ENCODE results near the gene ABCC1.

Gene ABCC1

DNA sequence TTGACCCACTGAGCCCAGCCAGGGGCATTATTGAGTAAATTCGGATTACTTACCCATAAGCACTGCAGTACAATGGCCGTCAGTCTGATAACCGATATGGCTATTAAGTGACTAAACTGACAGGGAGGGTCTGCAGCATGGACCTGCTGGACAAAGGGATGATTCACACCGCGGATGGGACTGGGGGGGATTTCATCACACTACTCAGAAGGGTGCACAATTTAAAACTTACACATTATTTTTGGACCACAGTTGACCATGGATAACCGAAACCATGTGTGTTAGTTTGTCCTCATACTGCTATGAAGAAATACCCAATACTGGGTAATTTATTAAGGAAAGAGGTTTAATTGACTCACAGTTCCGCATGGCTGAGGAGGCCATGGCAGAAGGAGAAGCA lies 167.4 kb downstream of the ABCC1 start:
- no peak overlapping the region for H3K27ac ChIP-seq (ENCODE audit: extremely low read depth, low read depth, low read length)
- no peak overlapping the region for H3K4me3 ChIP-seq (ENCODE audit: low read depth, low read length)
- H3K9me3 ChIP-seq (ENCODE audit: control insufficient read depth, insufficient read depth, low read depth, low read length) = no peaks in the 10 kb centered on the region
- no peaks in the 10 kb centered on the region for H3K4me1 ChIP-seq (ENCODE audit: control insufficient read depth, insufficient read depth, low read length)
- TF ChIP-seq ZNF785 (tag by site-specific recombination; IDR thresholded peaks at IDR 0.05) (no peak), ZNF692 (tag by site-specific recombination; IDR thresholded peaks at IDR 0.05) (no peak), ZEB2 (tag by site-specific recombination; IDR thresholded peaks at IDR 0.05) (no peak), ZNF366 (tag by site-specific recombination; conservative IDR thresholded peaks at IDR 0.05) (no peak), ZNF473 (tag by site-specific recombination; IDR thresholded peaks at IDR 0.05) (no peak), ZSCAN23 (tag by site-specific recombination; IDR thresholded peaks at IDR 0.05) (no peak), ZNF138 (tag by site-specific recombination; IDR thresholded peaks at IDR 0.05; ENCODE audit: borderline replicate concordance) (no peak), ZNF521 (tag by site-specific recombination; IDR thresholded peaks at IDR 0.05) (no peak), ZSCAN16 (tag by site-specific recombination; IDR thresholded peaks at IDR 0.05) (no peak), ZNF529 (tag by site-specific recombination; IDR thresholded peaks at IDR 0.05; ENCODE audit: insufficient replicate concordance) (no peak), ZNF112 (tag by site-specific recombination; IDR thresholded peaks at IDR 0.05) (no peak), ZNF324 (tag by site-specific recombination; IDR thresholded peaks at IDR 0.05) (no peak), ZNF677 (tag by site-specific recombination; IDR thresholded peaks at IDR 0.05) (no peak), ZNF623 (tag by site-specific recombination; IDR thresholded peaks at IDR 0.05) (no peak)
- peaks cover 4 to 77% of the 10 kb centered on the region in 2 experiments; a peak in 2 of 3 replicates for H3K36me3 ChIP-seq (ENCODE audit: control insufficient read depth in 2 of 2, insufficient read depth in 1 of 2, low read length in 2 of 2)
- ChIA-PET CTCF (no interaction called here), POLR2A (no interaction called here)

GRCh38 chr16:16118337-16118736 lies 168.9 kb downstream of the ABCC1 start:
- Histone ChIP-seq H3K9me3 (ENCODE audit: control insufficient read depth, insufficient read depth, low read depth, low read length) (no peaks in the 10 kb centered on the region), H3K4me1 (ENCODE audit: control insufficient read depth, insufficient read depth, low read length) (no peaks in the 10 kb centered on the region), H3K4me3 (ENCODE audit: low read depth, low read length) (no peak overlapping the region), H3K27ac (ENCODE audit: extremely low read depth, low read depth, low read length) (no peak overlapping the region), H3K36me3 (ENCODE audit: control insufficient read depth in 2 of 2, insufficient read depth in 1 of 2, low read length in 2 of 2) (peaks cover 10 to 75% of the 10 kb centered on the region in 2 experiments; a peak in 2 of 3 replicates)
- ChIA-PET POLR2A (interaction anchor here (0.6 kb wide), 1 partner anchor 184 kb away, joined by 3 read pairs; no protein-coding TSS in a partner anchor), CTCF (interaction anchor here (0.7 kb wide), 1 partner anchor 335 kb away, joined by 3 read pairs; no protein-coding TSS in a partner anchor)
- TF ChIP-seq ZSCAN4 (tag by site-specific recombination; IDR thresholded peaks at IDR 0.05) (no peak), SETDB1 (IDR thresholded peaks at IDR 0.05; ENCODE audit: insufficient read length, low read length) (peak; percentile 59)

DNA sequence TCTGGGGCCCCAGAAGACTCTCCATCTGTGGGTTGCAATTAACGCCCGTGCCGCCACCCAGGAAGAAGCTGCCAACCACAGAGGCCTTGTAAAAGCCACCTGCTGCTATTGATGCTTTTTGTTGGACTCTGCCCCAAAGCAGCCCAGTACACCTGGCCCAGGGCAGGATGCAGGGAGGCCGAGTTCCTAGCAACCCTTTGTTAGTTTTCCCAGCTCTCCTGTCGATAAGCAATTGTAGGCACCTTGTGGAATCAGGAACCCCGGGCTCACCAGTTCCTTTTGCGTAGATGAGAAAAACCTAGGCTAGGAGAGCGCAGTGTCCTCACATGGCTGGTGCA lies 170.6 kb downstream of the ABCC1 start:
- H3K4me1 ChIP-seq (ENCODE audit: control insufficient read depth, insufficient read depth, low read length) = no peaks in the 10 kb centered on the region
- no peaks in the 10 kb centered on the region for H3K9me3 ChIP-seq (ENCODE audit: control insufficient read depth, insufficient read depth, low read depth, low read length)
- H3K36me3 ChIP-seq (ENCODE audit: control insufficient read depth in 2 of 2, insufficient read depth in 1 of 2, low read length in 2 of 2) = peaks cover 19 to 75% of the 10 kb centered on the region in 2 experiments; a peak in 2 of 3 replicates
- TF ChIP-seq MZF1 (tag by site-specific recombination; IDR thresholded peaks at IDR 0.05; ENCODE audit: borderline replicate concordance) (no peak), ZNF174 (tag by site-specific recombination; IDR thresholded peaks at IDR 0.05) (no peak)
- TF ChIP-seq, protein P1, sequence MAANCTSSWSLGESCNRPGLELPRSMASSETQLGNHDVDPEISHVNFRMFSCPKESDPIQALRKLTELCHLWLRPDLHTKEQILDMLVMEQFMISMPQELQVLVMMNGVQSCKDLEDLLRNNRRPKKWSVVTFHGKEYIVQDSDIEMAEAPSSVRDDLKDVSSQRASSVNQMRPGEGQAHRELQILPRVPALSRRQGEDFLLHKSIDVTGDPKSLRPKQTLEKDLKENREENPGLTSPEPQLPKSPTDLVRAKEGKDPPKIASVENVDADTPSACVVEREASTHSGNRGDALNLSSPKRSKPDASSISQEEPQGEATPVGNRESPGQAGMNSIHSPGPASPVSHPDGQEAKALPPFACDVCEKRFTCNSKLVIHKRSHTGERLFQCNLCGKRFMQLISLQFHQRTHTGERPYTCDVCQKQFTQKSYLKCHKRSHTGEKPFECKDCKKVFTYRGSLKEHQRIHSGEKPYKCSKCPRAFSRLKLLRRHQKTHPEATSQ (tag by site-specific recombination; IDR thresholded peaks at IDR 0.05) = no peak
- no peak overlapping the region for H3K4me3 ChIP-seq (ENCODE audit: low read depth, low read length)
- H3K27ac ChIP-seq (ENCODE audit: extremely low read depth, low read depth, low read length) = no peak overlapping the region
- ChIA-PET POLR2A (no interaction called here), CTCF (interaction anchor here (0.6 to 1.2 kb wide), 3 partner anchors 48 to 416 kb away, joined by 3 to 4 read pairs (median 4); no protein-coding TSS in a partner anchor)
